PC-3 (cell line): Measurements from ENCODE around the gene PRKN. TPM values are rescaled to one million over a fixed set of nuclear protein-coding genes. Genes with fewer than 3 reads are reported as not detected.

ENCODE experiments used
- ATAC-seq: fragments of 200-7000 bp; cut with Tn5 transposase; 2 replicates; pipeline ENCODE4 v1.9.1; 2020; ENCODE audit warnings: mild to moderate bottlenecking, moderate library complexity
- BruUV-seq: library from RNA; stranded (reverse); fragments of 400-500 nt; replicated peaks from 2 replicates; lab custom pipeline; 2021; lab: Mats Ljungman, UMichigan
- CTCF ChIA-PET: fragments of 300-600 bp; sonication (Branson Sonifier 250); formaldehyde crosslinking; loops from one replicate; lab custom pipeline; 2022; ENCODE audit warnings: antibody characterized with exemption; lab: Charles Lee
- POLR2A ChIA-PET: fragments of 300-600 bp; sonication (Branson Sonifier 250); formaldehyde crosslinking; loops from one replicate; lab custom pipeline; 2022; ENCODE audit warnings: antibody characterized with exemption; ENCODE audit not compliant: unreplicated experiment; lab: Charles Lee
- DNase-seq: peaks from one replicate; pipeline ENCODE4 v3.0.0-alpha.2; 2015
- H2AFZ ChIP-seq: fragments of 300-600 bp; sonication (generic); 2 replicates; pipeline ENCODE4 v1.6.0; 2016; ENCODE audit warnings: antibody characterized with exemption, low read length
- H3F3A ChIP-seq: fragments of 300-600 bp; sonication (generic); one replicate; pipeline ENCODE4 v1.6.0; 2017; ENCODE audit warnings: antibody characterized with exemption, low read length, control low read depth, mild to moderate bottlenecking; ENCODE audit not compliant: unreplicated experiment
- H3K27ac ChIP-seq: fragments of 300-600 bp; sonication (generic); 2 replicates; pipeline ENCODE4 v1.5.1; 2016; ENCODE audit warnings: mild to moderate bottlenecking, low read length
- H3K27me3 ChIP-seq: fragments of 300-600 bp; sonication (generic); 2 replicates; pipeline ENCODE4 v1.6.1; 2016; ENCODE audit warnings: low read length, mixed read lengths
- H3K36me3 ChIP-seq: fragments of 300-600 bp; sonication (generic); 2 replicates; pipeline ENCODE4 v1.6.1; 2016; ENCODE audit warnings: low read depth, mixed run types, low read length, mixed read lengths
- H3K4me1 ChIP-seq: fragments of 300-600 bp; sonication (generic); 2 replicates; pipeline ENCODE4 v1.5.1; 2016; ENCODE audit warnings: low read length; ENCODE audit not compliant: insufficient read depth
- H3K4me2 ChIP-seq: fragments of 300-600 bp; sonication (generic); 2 replicates; pipeline ENCODE4 v1.6.0; 2016; ENCODE audit warnings: low read length
- H3K4me3 ChIP-seq: fragments of 300-600 bp; sonication (generic); 2 replicates; pipeline ENCODE4 v1.5.1; 2016; ENCODE audit warnings: mild to moderate bottlenecking, low read length, mixed read lengths
- H3K79me2 ChIP-seq: fragments of 300-600 bp; sonication (generic); 2 replicates; pipeline ENCODE4 v1.6.1; 2017; ENCODE audit warnings: low read length, mixed read lengths
- H3K9ac ChIP-seq: fragments of 300-600 bp; sonication (generic); 2 replicates; pipeline ENCODE4 v1.6.0; 2016; ENCODE audit warnings: mild to moderate bottlenecking, low read length
- H3K9me2 ChIP-seq: fragments of 300-600 bp; sonication (generic); replicated peaks from 2 replicates; pipeline ENCODE4 v1.6.1; 2016; ENCODE audit warnings: mixed run types, low read length, mixed read lengths
- H3K9me3 ChIP-seq: fragments of 300-600 bp; sonication (generic); 2 replicates; pipeline ENCODE4 v1.6.1; 2016; ENCODE audit warnings: low read length, mixed read lengths
- H4K20me1 ChIP-seq: fragments of 300-600 bp; sonication (generic); 2 replicates; pipeline ENCODE4 v1.6.1; 2016; ENCODE audit warnings: low read length, mixed read lengths
- EZH2 ChIP-seq: fragments of 300-600 bp; sonication (generic); IDR thresholded peaks from one replicate; pipeline ENCODE4 v1.6.1; 2017; ENCODE audit warnings: antibody characterized with exemption, mild to moderate bottlenecking, low read length; ENCODE audit not compliant: unreplicated experiment
- EZH2phosphoT487 ChIP-seq: fragments of 300-600 bp; sonication (generic); IDR thresholded peaks from 2 replicates; pipeline ENCODE4 v1.6.1; 2018; ENCODE audit warnings: mild to moderate bottlenecking, antibody characterized with exemption, low read length, borderline replicate concordance
- intact Hi-C: fragments of 100-400 bp; cut with micrococcal nuclease; formaldehyde crosslinking; loops from 2 replicates; pipeline ENCODE4 v1.9.0; 2023
- total RNA-seq: library from RNA; depleted of rRNA; stranded (reverse); fragments of >200 nt; gene quantifications from 2 replicates; pipeline ENCODE4 v1.2.3, GENCODE V29; 2014
- TF ChIP-seq, protein P1 (sequence below): fragments of 300-600 bp; sonication (generic); conservative IDR thresholded peaks from 2 replicates; pipeline ENCODE4 v1.5.1; 2017; ENCODE audit warnings: antibody characterized with exemption, low read depth, mild to moderate bottlenecking, low read length

Gene PRKN
- total RNA-seq, 1 experiment from 2014 or later: not detected

DNA sequence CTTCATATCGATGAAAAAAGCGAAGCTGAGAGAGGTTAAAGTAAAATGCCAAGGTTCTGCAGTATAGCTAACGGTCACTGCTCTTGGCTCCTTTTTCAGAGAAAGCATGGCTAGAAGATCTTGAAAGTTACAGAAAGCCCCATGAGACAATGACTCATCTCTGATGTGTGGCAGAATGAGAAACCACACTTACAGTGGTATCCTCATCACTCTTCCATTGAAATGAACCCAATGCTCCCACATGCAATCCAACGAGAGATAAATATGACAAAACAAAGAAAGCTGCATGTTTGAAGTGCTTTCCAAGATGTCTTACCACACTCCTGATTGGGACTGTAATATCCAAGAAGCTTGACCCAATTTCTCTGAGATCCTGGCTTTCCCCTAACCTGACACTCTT lies 694.9 kb downstream of the PRKN start:
- H3F3A ChIP-seq: no peaks in the 10 kb centered on the region
- ATAC-seq (no peak), DNase-seq (no peak)
- H3K9ac ChIP-seq: no peak overlapping the region
- intact Hi-C loops: no loop called here
- H3K36me3 ChIP-seq: no peaks in the 10 kb centered on the region
- POLR2A ChIA-PET: no interaction called here
- H3K4me1 ChIP-seq: no peaks in the 10 kb centered on the region
- no peaks in the 10 kb centered on the region for H3K79me2 ChIP-seq
- no peak overlapping the region for H3K4me3 ChIP-seq
- no peaks in the 10 kb centered on the region for H3K9me3 ChIP-seq
- no peak overlapping the region for H3K4me2 ChIP-seq
- CTCF ChIA-PET: no interaction called here
- TF ChIP-seq, protein P1, sequence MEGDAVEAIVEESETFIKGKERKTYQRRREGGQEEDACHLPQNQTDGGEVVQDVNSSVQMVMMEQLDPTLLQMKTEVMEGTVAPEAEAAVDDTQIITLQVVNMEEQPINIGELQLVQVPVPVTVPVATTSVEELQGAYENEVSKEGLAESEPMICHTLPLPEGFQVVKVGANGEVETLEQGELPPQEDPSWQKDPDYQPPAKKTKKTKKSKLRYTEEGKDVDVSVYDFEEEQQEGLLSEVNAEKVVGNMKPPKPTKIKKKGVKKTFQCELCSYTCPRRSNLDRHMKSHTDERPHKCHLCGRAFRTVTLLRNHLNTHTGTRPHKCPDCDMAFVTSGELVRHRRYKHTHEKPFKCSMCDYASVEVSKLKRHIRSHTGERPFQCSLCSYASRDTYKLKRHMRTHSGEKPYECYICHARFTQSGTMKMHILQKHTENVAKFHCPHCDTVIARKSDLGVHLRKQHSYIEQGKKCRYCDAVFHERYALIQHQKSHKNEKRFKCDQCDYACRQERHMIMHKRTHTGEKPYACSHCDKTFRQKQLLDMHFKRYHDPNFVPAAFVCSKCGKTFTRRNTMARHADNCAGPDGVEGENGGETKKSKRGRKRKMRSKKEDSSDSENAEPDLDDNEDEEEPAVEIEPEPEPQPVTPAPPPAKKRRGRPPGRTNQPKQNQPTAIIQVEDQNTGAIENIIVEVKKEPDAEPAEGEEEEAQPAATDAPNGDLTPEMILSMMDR: no peak
- TF ChIP-seq EZH2phosphoT487 (no peak), EZH2 (no peak)
- BruUV-seq: no TSS peak
- no peak overlapping the region for H2AFZ ChIP-seq
- no peaks in the 10 kb centered on the region for H3K27me3 ChIP-seq
- H3K9me2 ChIP-seq: no peaks in the 10 kb centered on the region
- no peak overlapping the region for H3K27ac ChIP-seq
- no peaks in the 10 kb centered on the region for H4K20me1 ChIP-seq

DNA sequence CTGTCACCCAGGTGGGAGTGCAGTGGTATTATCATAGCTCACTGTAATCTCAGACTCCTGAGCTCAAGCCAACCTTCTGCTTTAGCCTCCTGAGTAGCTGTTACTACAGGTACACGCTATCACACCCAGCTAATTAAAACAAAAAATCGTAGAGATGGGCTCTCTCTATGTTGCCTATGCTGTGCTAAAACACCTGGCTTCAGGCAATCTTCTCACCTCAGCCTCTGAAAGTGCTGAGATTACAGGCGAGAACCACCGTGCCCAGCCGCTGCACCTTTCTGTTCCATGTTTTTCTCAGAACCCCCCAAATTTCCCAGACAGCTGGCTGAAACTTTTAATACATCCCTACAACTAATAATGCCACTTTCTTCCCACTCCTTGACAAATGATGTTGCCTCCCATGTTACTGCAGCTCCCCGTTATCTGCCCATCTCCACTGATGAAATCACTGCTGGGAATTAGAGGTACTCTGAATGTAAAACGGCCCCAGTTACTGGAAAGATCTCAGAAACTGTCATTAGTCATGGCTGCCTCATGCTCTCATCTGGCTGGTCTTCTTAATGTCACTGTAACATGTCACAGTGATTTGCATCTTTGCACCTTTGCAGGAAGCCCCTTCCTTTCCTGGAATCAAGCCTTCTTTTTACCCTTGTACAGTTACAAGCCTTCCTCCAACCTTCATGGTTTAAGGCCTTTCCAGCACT lies 697.5 kb downstream of the PRKN start:
- ChIA-PET CTCF (no interaction called here), POLR2A (no interaction called here)
- H3K27me3 ChIP-seq: no peaks in the 10 kb centered on the region

DNA sequence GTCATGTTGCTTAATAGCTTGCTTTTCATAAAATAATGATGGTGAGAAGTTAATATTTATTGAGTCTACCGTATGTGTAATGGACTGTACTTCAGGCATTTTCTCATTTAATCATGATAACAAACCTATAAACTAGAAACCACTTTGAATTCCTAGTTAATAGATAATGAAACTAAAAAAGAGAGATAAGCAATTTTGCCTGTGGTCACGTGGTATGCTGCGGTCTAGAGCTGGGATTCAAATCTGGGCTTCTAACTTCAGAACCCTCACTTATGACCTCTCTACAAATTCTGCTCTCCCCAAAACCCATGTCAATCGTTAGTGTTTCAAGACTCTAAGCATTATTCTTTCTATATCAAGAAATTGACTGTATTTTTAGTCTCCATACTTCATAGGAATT lies 700.7 kb downstream of the PRKN start:
- no peak for ATAC-seq
- H2AFZ ChIP-seq: no peak overlapping the region
- no peaks in the 10 kb centered on the region for H3F3A ChIP-seq
- intact Hi-C loops: no loop called here
- no peak overlapping the region for H3K4me3 ChIP-seq
- H3K4me1 ChIP-seq: no peaks in the 10 kb centered on the region
- BruUV-seq: no TSS peak
- no peaks in the 10 kb centered on the region for H3K9me3 ChIP-seq
- no peak for DNase-seq
- TF ChIP-seq, protein P1: no peak
- TF ChIP-seq EZH2phosphoT487: no peak
- TF ChIP-seq EZH2: no peak
- H3K27me3 ChIP-seq: no peaks in the 10 kb centered on the region
- no peaks in the 10 kb centered on the region for H4K20me1 ChIP-seq
- CTCF ChIA-PET: no interaction called here
- H3K79me2 ChIP-seq: no peaks in the 10 kb centered on the region
- H3K36me3 ChIP-seq: no peaks in the 10 kb centered on the region
- POLR2A ChIA-PET: no interaction called here
- H3K27ac ChIP-seq: no peak overlapping the region
- H3K4me2 ChIP-seq: no peak overlapping the region
- no peaks in the 10 kb centered on the region for H3K9me2 ChIP-seq
- H3K9ac ChIP-seq: no peak overlapping the region

More for the DNA sequence above, 697.5 kb downstream of the PRKN start:
- no peak overlapping the region for H3K4me3 ChIP-seq
- TF ChIP-seq, protein P1: no peak
- TF ChIP-seq EZH2 (no peak), EZH2phosphoT487 (no peak)
- H4K20me1 ChIP-seq: no peaks in the 10 kb centered on the region
- H3K9me3 ChIP-seq: no peaks in the 10 kb centered on the region
- ATAC-seq (no peak), DNase-seq (no peak)
- intact Hi-C loops: no loop called here
- BruUV-seq: no TSS peak
- no peaks in the 10 kb centered on the region for H3K79me2 ChIP-seq
- H3K36me3 ChIP-seq: no peaks in the 10 kb centered on the region
- no peak overlapping the region for H2AFZ ChIP-seq
- no peaks in the 10 kb centered on the region for H3F3A ChIP-seq
- no peak overlapping the region for H3K27ac ChIP-seq
- H3K9ac ChIP-seq: no peak overlapping the region
- no peaks in the 10 kb centered on the region for H3K9me2 ChIP-seq
- H3K4me1 ChIP-seq: no peaks in the 10 kb centered on the region
- no peak overlapping the region for H3K4me2 ChIP-seq
